Measurements from ENCODE around the gene ERGIC1. TPM values are rescaled to one million over a fixed set of nuclear protein-coding genes. Genes with fewer than 3 reads are reported as not detected.

The ERGIC1 gene
- polyA plus RNA-seq, 4 donors: 58.1 to 127 (median 94.1) TPM

GRCh38 chr5:172906888-172907287 lies 72.8 kb downstream of the ERGIC1 start:
- Histone ChIP-seq H3K36me3 (ENCODE audit: control insufficient read depth in 3 of 3, insufficient read depth in 2 of 3, low read depth in 1 of 3, low read length in 3 of 3) (peaks cover 0 to 63% (median 0%) of the 10 kb centered on the region in 3 donors), H3K4me3 (ENCODE audit: low read depth in 1 of 3, low read length in 3 of 3) (no peak overlapping the region), H3K9me3 (ENCODE audit: control insufficient read depth in 2 of 2, insufficient read depth in 1 of 2, low read depth in 1 of 2, low read length in 1 of 2) (no peaks in the 10 kb centered on the region), H3K4me1 (ENCODE audit: control insufficient read depth in 3 of 3, insufficient read depth in 2 of 3, low read depth in 1 of 3, low read length in 2 of 3) (peaks cover 2 to 42% (median 7%) of the 10 kb centered on the region in 3 donors), H3K27ac (ENCODE audit: low read depth in 1 of 3, low read length in 2 of 3) (no peak overlapping the region), H3K27me3 (ENCODE audit: control insufficient read depth in 3 of 3, insufficient read depth in 3 of 3, low read length in 3 of 3) (no peaks in the 10 kb centered on the region)
- DNase-seq: no peak
- no peak for FAIRE-seq
- WGBS, 3 donors: 82 to 88% (median 85%) methylated on average over 10 of the region's 10 CpGs

GRCh38 chr5:172907657-172908056 lies 73.6 kb downstream of the ERGIC1 start:
- DNase-seq (no peak), FAIRE-seq (no peak)
- WGBS, 3 donors: 95 to 97% (median 95%) methylated on average over 4 of the region's 4 CpGs

GRCh38 chr5:172908662-172909061 lies 74.6 kb downstream of the ERGIC1 start:
- no peaks in the 10 kb centered on the region for H3K27me3 ChIP-seq (ENCODE audit: control insufficient read depth in 3 of 3, insufficient read depth in 3 of 3, low read length in 3 of 3)
- DNase-seq (peak in 1 of 2 donors; percentile 41), FAIRE-seq (no peak)
- no peak overlapping the region for H3K27ac ChIP-seq (ENCODE audit: low read depth in 1 of 3, low read length in 2 of 3)
- H3K4me1 ChIP-seq (ENCODE audit: control insufficient read depth in 3 of 3, insufficient read depth in 2 of 3, low read depth in 1 of 3, low read length in 2 of 3): peaks cover 2 to 25% (median 5%) of the 10 kb centered on the region in 3 donors
- peaks cover 0 to 64% (median 0%) of the 10 kb centered on the region in 3 donors for H3K36me3 ChIP-seq (ENCODE audit: control insufficient read depth in 3 of 3, insufficient read depth in 2 of 3, low read depth in 1 of 3, low read length in 3 of 3)
- H3K9me3 ChIP-seq (ENCODE audit: control insufficient read depth in 2 of 2, insufficient read depth in 1 of 2, low read depth in 1 of 2, low read length in 1 of 2): no peaks in the 10 kb centered on the region
- 67 to 80% (median 78%) methylated on average over 10 of the region's 10 CpGs for WGBS, 3 donors
- no peak overlapping the region for H3K4me3 ChIP-seq (ENCODE audit: low read depth in 1 of 3, low read length in 3 of 3)

More at GRCh38 chr5:172907657-172908056, 73.6 kb downstream of the ERGIC1 start:
- no peaks in the 10 kb centered on the region for H3K27me3 ChIP-seq (ENCODE audit: control insufficient read depth in 3 of 3, insufficient read depth in 3 of 3, low read length in 3 of 3)
- H3K4me3 ChIP-seq (ENCODE audit: low read depth in 1 of 3, low read length in 3 of 3): no peak overlapping the region
- peaks cover 0 to 62% (median 0%) of the 10 kb centered on the region in 3 donors for H3K36me3 ChIP-seq (ENCODE audit: control insufficient read depth in 3 of 3, insufficient read depth in 2 of 3, low read depth in 1 of 3, low read length in 3 of 3)
- no peak overlapping the region for H3K27ac ChIP-seq (ENCODE audit: low read depth in 1 of 3, low read length in 2 of 3)
- no peaks in the 10 kb centered on the region for H3K9me3 ChIP-seq (ENCODE audit: control insufficient read depth in 2 of 2, insufficient read depth in 1 of 2, low read depth in 1 of 2, low read length in 1 of 2)
- peaks cover 2 to 35% (median 7%) of the 10 kb centered on the region in 3 donors for H3K4me1 ChIP-seq (ENCODE audit: control insufficient read depth in 3 of 3, insufficient read depth in 2 of 3, low read depth in 1 of 3, low read length in 2 of 3)

GRCh38 chr5:172909931-172910502 lies 76.0 kb downstream of the ERGIC1 start:
- Histone ChIP-seq H3K4me1 (ENCODE audit: control insufficient read depth in 3 of 3, insufficient read depth in 2 of 3, low read depth in 1 of 3, low read length in 2 of 3) (peaks cover 0 to 12% (median 0%) of the 10 kb centered on the region in 3 donors), H3K9me3 (ENCODE audit: control insufficient read depth in 2 of 2, insufficient read depth in 1 of 2, low read depth in 1 of 2, low read length in 1 of 2) (no peaks in the 10 kb centered on the region), H3K27ac (ENCODE audit: low read depth in 1 of 3, low read length in 2 of 3) (no peak overlapping the region), H3K27me3 (ENCODE audit: control insufficient read depth in 3 of 3, insufficient read depth in 3 of 3, low read length in 3 of 3) (no peaks in the 10 kb centered on the region), H3K36me3 (ENCODE audit: control insufficient read depth in 3 of 3, insufficient read depth in 2 of 3, low read depth in 1 of 3, low read length in 3 of 3) (peaks cover 3 to 66% (median 4%) of the 10 kb centered on the region in 3 donors), H3K4me3 (ENCODE audit: low read depth in 1 of 3, low read length in 3 of 3) (no peak overlapping the region)
- no peak for FAIRE-seq
- DNase-seq: no peak
- WGBS, 3 donors: 80 to 88% (median 84%) methylated on average over 8 of the region's 8 CpGs

GRCh38 chr5:172910828-172911627 lies 77.0 kb downstream of the ERGIC1 start:
- Histone ChIP-seq H3K9me3 (ENCODE audit: control insufficient read depth in 2 of 2, insufficient read depth in 1 of 2, low read depth in 1 of 2, low read length in 1 of 2) (no peaks in the 10 kb centered on the region), H3K27me3 (ENCODE audit: control insufficient read depth in 3 of 3, insufficient read depth in 3 of 3, low read length in 3 of 3) (no peaks in the 10 kb centered on the region), H3K27ac (ENCODE audit: low read depth in 1 of 3, low read length in 2 of 3) (peak overlapping the region in 1 of 3 donors; percentile 32), H3K4me3 (ENCODE audit: low read depth in 1 of 3, low read length in 3 of 3) (no peak overlapping the region), H3K4me1 (ENCODE audit: control insufficient read depth in 3 of 3, insufficient read depth in 2 of 3, low read depth in 1 of 3, low read length in 2 of 3) (peaks cover 0 to 3% (median 0%) of the 10 kb centered on the region in 3 donors), H3K36me3 (ENCODE audit: control insufficient read depth in 3 of 3, insufficient read depth in 2 of 3, low read depth in 1 of 3, low read length in 3 of 3) (peaks cover 8 to 69% (median 8%) of the 10 kb centered on the region in 3 donors)
- WGBS, 3 donors: 77 to 87% (median 83%) methylated on average over 9 of the region's 9 CpGs
- FAIRE-seq (no peak), DNase-seq (peak; percentile 29 to 66)

- no peaks in the 10 kb centered on the region for H3K27me3 ChIP-seq (ENCODE audit: control insufficient read depth in 3 of 3, insufficient read depth in 3 of 3, low read length in 3 of 3)
- H3K4me3 ChIP-seq (ENCODE audit: low read depth in 1 of 3, low read length in 3 of 3): no peak overlapping the region
- no peaks in the 10 kb centered on the region for H3K4me1 ChIP-seq (ENCODE audit: control insufficient read depth in 3 of 3, insufficient read depth in 2 of 3, low read depth in 1 of 3, low read length in 2 of 3)
- WGBS, 3 donors: 66 to 81% (median 71%) methylated on average over 2 of the region's 2 CpGs
- DNase-seq (no peak), FAIRE-seq (no peak)
- no peaks in the 10 kb centered on the region for H3K9me3 ChIP-seq (ENCODE audit: control insufficient read depth in 2 of 2, insufficient read depth in 1 of 2, low read depth in 1 of 2, low read length in 1 of 2)
- peaks cover 8 to 70% (median 10%) of the 10 kb centered on the region in 3 donors for H3K36me3 ChIP-seq (ENCODE audit: control insufficient read depth in 3 of 3, insufficient read depth in 2 of 3, low read depth in 1 of 3, low read length in 3 of 3)
- peak overlapping the region in 1 of 3 donors; percentile 32 for H3K27ac ChIP-seq (ENCODE audit: low read depth in 1 of 3, low read length in 2 of 3)
Measured at GRCh38 chr5:172911628-172911880, 77.5 kb downstream of the ERGIC1 start.

- DNase-seq (no peak), FAIRE-seq (no peak)
- H3K9me3 ChIP-seq (ENCODE audit: control insufficient read depth in 2 of 2, insufficient read depth in 1 of 2, low read depth in 1 of 2, low read length in 1 of 2): no peaks in the 10 kb centered on the region
- WGBS, 3 donors: 85 to 100% (median 100%) methylated on average over 1 of the region's 1 CpG
- H3K4me1 ChIP-seq (ENCODE audit: control insufficient read depth in 3 of 3, insufficient read depth in 2 of 3, low read depth in 1 of 3, low read length in 2 of 3): no peaks in the 10 kb centered on the region
- no peaks in the 10 kb centered on the region for H3K27me3 ChIP-seq (ENCODE audit: control insufficient read depth in 3 of 3, insufficient read depth in 3 of 3, low read length in 3 of 3)
- H3K27ac ChIP-seq (ENCODE audit: low read depth in 1 of 3, low read length in 2 of 3): no peak overlapping the region
- H3K4me3 ChIP-seq (ENCODE audit: low read depth in 1 of 3, low read length in 3 of 3): no peak overlapping the region
- H3K36me3 ChIP-seq (ENCODE audit: control insufficient read depth in 3 of 3, insufficient read depth in 2 of 3, low read depth in 1 of 3, low read length in 3 of 3): peaks cover 8 to 69% (median 10%) of the 10 kb centered on the region in 3 donors
Measured at GRCh38 chr5:172911976-172912375, 77.9 kb downstream of the ERGIC1 start.

GRCh38 chr5:172913117-172913850 lies 79.2 kb downstream of the ERGIC1 start:
- WGBS, 3 donors: 75 to 93% (median 89%) methylated on average over 11 of the region's 11 CpGs
- no peak for DNase-seq
- no peak for FAIRE-seq
- Histone ChIP-seq H3K4me3 (ENCODE audit: low read depth in 1 of 3, low read length in 3 of 3) (no peak overlapping the region), H3K27ac (ENCODE audit: low read depth in 1 of 3, low read length in 2 of 3) (no peak overlapping the region), H3K4me1 (ENCODE audit: control insufficient read depth in 3 of 3, insufficient read depth in 2 of 3, low read depth in 1 of 3, low read length in 2 of 3) (no peaks in the 10 kb centered on the region), H3K27me3 (ENCODE audit: control insufficient read depth in 3 of 3, insufficient read depth in 3 of 3, low read length in 3 of 3) (no peaks in the 10 kb centered on the region), H3K36me3 (ENCODE audit: control insufficient read depth in 3 of 3, insufficient read depth in 2 of 3, low read depth in 1 of 3, low read length in 3 of 3) (peaks cover 8 to 77% (median 10%) of the 10 kb centered on the region in 3 donors), H3K9me3 (ENCODE audit: control insufficient read depth in 2 of 2, insufficient read depth in 1 of 2, low read depth in 1 of 2, low read length in 1 of 2) (no peaks in the 10 kb centered on the region)

All from small intestine (tissue), 7 donors.